GM19452 (cell line): ENCODE data around the gene UBE2M.
A peak's percentile ranks its signal among the peaks of the same experiment; 100 is the strongest.
"Not testable (repeated sequence)": the region's sequence is repeated elsewhere in the genome, so short reads cannot be mapped to it uniquely, and the experiment has no call there.

Source experiments
- ATAC-seq: cut with Tn5 transposase; IDR thresholded peaks from one replicate; pipeline ENCODE4 v1.9.1; 2021; ENCODE audit not compliant: unreplicated experiment

Gene UBE2M

DNA sequence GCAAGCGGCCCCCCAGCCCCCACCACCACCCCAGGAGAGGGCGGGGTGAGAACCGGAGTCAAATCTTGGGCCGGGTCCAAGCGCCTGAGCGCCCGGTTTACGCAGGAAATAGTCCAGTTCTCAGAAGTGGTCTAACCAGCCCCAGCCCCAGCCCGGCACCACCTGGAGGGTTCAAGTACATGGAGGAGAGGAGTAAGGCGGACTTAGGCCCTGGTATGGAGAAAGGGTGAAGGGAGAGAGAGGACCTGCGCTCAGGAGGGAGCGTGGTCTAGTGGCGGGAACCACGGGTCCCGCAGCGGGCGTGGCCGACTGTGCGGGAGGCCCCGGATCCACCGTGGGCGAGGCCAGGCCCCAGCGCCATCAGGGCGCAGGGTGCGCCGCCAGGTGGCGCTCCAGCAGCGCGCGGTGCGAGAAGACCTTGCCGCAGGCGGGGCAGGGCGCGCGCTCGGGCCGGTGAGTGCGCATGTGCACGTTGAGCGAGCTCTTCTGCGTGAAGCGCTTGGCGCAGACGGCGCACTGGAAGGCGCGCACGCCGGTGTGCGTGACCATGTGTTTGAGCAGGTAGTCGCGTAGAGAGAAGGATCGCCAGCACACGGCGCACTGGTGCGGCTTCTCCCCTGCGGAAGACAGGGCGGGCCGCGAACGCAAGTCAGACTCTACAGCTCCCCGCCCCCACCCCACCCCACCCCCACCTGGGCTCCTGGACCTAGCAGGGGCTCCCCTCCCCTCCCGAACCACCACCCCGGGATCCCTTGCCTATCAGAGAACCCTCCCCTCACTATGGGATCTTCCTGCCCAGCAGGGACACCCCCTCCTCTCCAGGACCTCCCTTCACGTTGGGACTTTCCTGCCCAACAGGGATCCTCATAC lies 44.5 kb downstream of the UBE2M start:
- ATAC-seq, result peak; percentile 83

GRCh38 chr19:58513213-58513693 lies 45.2 kb downstream of the UBE2M start:
- ATAC-seq, result no peak

DNA sequence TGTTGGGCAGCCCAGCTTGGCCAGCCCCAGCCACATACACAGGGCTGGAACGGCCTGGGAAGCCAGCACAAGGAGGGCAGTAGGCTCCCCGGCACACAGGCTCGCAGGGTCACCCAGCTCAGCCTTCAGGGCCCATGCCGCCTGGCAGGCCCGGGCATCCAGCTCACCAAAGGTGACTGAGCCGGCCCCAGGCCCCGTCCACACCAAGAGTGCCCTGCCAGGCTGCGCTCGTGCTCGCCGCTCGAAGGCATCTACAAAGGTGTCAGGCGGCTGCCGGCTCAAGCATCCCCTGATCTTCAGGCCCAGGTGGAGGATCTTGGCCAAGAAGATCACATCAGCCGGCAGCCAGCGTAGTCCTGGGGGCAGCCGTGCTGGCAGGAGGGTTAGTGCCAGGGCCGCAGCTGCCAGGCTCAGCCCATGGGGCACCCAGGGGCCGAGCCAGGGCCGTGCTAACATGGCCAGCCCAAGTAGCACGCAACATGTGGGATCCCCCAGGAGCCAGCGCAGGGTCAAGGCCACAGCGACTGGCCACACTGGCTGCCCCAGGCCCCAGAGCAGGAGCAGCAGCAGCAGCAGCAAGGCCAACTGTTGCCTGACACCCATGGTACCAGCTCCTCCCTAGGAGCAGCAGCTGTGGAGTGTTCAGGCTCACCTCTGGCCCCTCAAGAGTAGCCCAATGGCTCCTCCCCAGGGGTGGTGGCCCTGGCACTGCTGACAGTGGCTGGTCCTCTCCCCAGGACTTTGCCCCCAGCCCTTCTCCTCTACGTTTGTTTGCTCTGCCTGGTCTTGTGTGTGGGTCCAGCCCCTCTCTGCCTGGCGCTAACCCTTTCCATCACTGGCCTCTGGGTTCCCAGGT lies 46.8 kb downstream of the UBE2M start, which contains the start of gene SLC27A5:
TSS of gene SLC27A5 (minus strand) at position 640 of the 856 bp plus-strand sequence. CDS start at position 603, 37 bp downstream.
- no peak for ATAC-seq

DNA sequence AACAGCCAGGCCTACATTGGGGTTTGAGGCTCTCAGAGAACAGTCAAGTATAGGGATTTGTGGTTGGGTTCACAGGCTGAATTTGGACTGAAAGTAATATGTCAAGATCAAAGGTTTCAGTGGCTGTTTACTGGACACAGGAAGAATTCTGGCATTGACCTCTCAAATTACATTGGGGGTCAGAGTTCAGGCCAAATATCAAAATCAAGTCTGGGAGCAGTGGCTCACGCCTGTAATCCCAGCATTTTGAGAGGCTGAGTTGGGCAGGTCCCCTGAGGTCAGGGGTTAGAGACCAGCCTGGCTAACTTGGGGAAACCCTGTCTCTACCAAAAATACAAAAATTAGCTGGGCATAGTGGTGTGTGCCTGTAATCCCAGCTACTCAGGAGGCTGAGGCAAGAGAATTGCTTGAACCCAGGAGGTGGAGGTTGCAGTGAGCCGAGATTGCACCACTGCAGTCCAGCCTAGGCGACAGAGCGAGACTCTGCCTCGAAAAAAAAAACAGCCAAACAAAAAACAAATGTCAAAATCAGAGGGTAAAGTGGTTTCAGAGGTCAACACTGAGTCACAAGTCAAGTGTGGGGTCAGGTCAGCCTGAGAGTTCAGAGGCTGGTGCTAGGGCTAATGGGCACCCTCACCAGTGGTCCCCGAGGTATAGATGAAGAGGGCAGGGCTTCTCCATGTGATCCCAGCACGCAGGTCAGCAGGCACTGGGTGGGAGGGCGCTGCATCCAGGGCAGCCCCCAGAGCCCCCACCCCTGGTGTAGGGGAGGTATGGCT lies 48.1 kb downstream of the UBE2M start:
- no peak for ATAC-seq

- ATAC-seq, result no peak
These were observed 48.7 kb downstream of the UBE2M start for GRCh38 chr19:58509731-58510083.

- not testable (repeated sequence) for ATAC-seq
These were observed 50.7 kb downstream of the UBE2M start for GRCh38 chr19:58507602-58508223.
